Measurements from ENCODE around the gene PMEPA1. TPM values are rescaled to one million over a fixed set of nuclear protein-coding genes. Genes with fewer than 3 reads are reported as not detected.
A peak's percentile ranks its signal among the peaks of the same experiment; 100 is the strongest.

PMEPA1 gene
- total RNA-seq, 1 donor from 2014 or later = 49.4 TPM

GRCh38 chr20:57671662-57672061, 38.2 kb downstream of the PMEPA1 start:
- no peaks in the 10 kb centered on the region for H3K27me3 Mint-ChIP-seq (ENCODE audit: low read depth, unreplicated experiment)
- TF ChIP-seq CTCF (IDR thresholded peaks at IDR 0.05; ENCODE audit: insufficient read depth, low read depth, low read length) = no peak
- no peak for TF ChIP-seq EZH2 (IDR thresholded peaks at IDR 0.05; ENCODE audit: insufficient read depth, low read length)
- Histone ChIP-seq H3K79me2 (ENCODE audit: insufficient read depth, low read length) (peaks cover 98% of the 10 kb centered on the region), H3K9ac (ENCODE audit: low read length) (no peak overlapping the region), H4K20me1 (ENCODE audit: insufficient read depth, low read length) (peaks cover 98% of the 10 kb centered on the region), H3K4me3 (ENCODE audit: insufficient read depth, low read depth, low read length) (no peak overlapping the region), H2AFZ (ENCODE audit: low read depth, low read length) (no peak overlapping the region), H3K4me2 (ENCODE audit: low read length) (no peak overlapping the region), H3K36me3 (ENCODE audit: insufficient read depth, low read length) (no peaks in the 10 kb centered on the region), H3K4me1 (ENCODE audit: insufficient read depth, low read length) (peaks cover 20% of the 10 kb centered on the region), H3K27me3 (ENCODE audit: insufficient read depth, low read length) (no peaks in the 10 kb centered on the region), H3K27ac (ENCODE audit: low read depth, low read length) (no peak overlapping the region), H3K9me3 (ENCODE audit: insufficient read depth, low read depth, low read length) (no peaks in the 10 kb centered on the region)
- FAIRE-seq (no peak), DNase-seq (ENCODE audit: low read depth) (no peak)
- no peak overlapping the region for H3K4me3 Mint-ChIP-seq (ENCODE audit: unreplicated experiment)
- H3K9me3 Mint-ChIP-seq (ENCODE audit: unreplicated experiment) = no peaks in the 10 kb centered on the region
- H3K36me3 Mint-ChIP-seq (ENCODE audit: low read depth, unreplicated experiment) = peaks cover 9% of the 10 kb centered on the region
- H3K27ac Mint-ChIP-seq (ENCODE audit: unreplicated experiment) = no peak overlapping the region
- H3K4me1 Mint-ChIP-seq (ENCODE audit: low read depth, unreplicated experiment) = peaks cover 15% of the 10 kb centered on the region

- peaks cover 98% of the 10 kb centered on the region for H3K79me2 ChIP-seq (ENCODE audit: insufficient read depth, low read length)
- no peak overlapping the region for H3K4me3 ChIP-seq (ENCODE audit: insufficient read depth, low read depth, low read length)
- no peak for FAIRE-seq
- no peak overlapping the region for H3K9ac ChIP-seq (ENCODE audit: low read length)
- no peak overlapping the region for H3K27ac ChIP-seq (ENCODE audit: low read depth, low read length)
- peaks cover 98% of the 10 kb centered on the region for H4K20me1 ChIP-seq (ENCODE audit: insufficient read depth, low read length)
- H3K9me3 Mint-ChIP-seq (ENCODE audit: unreplicated experiment) = no peaks in the 10 kb centered on the region
- H3K27me3 ChIP-seq (ENCODE audit: insufficient read depth, low read length) = no peaks in the 10 kb centered on the region
- H3K36me3 ChIP-seq (ENCODE audit: insufficient read depth, low read length) = no peaks in the 10 kb centered on the region
- H3K4me3 Mint-ChIP-seq (ENCODE audit: unreplicated experiment) = no peak overlapping the region
- peak overlapping the region; percentile 1 for H3K27ac Mint-ChIP-seq (ENCODE audit: unreplicated experiment)
- H3K4me1 Mint-ChIP-seq (ENCODE audit: low read depth, unreplicated experiment) = peaks cover 15% of the 10 kb centered on the region
- no peak for DNase-seq (ENCODE audit: low read depth)
- peaks cover 9% of the 10 kb centered on the region for H3K36me3 Mint-ChIP-seq (ENCODE audit: low read depth, unreplicated experiment)
- no peaks in the 10 kb centered on the region for H3K9me3 ChIP-seq (ENCODE audit: insufficient read depth, low read depth, low read length)
- no peaks in the 10 kb centered on the region for H3K27me3 Mint-ChIP-seq (ENCODE audit: low read depth, unreplicated experiment)
- no peak for TF ChIP-seq CTCF (IDR thresholded peaks at IDR 0.05; ENCODE audit: insufficient read depth, low read depth, low read length)
- no peak overlapping the region for H3K4me2 ChIP-seq (ENCODE audit: low read length)
- H3K4me1 ChIP-seq (ENCODE audit: insufficient read depth, low read length) = peaks cover 20% of the 10 kb centered on the region
- no peak overlapping the region for H2AFZ ChIP-seq (ENCODE audit: low read depth, low read length)
Measured at GRCh38 chr20:57671072-57671391, 38.8 kb downstream of the PMEPA1 start.

GRCh38 chr20:57670288-57671071, 39.3 kb downstream of the PMEPA1 start:
- peak overlapping the region; percentile 1 for H3K27ac Mint-ChIP-seq (ENCODE audit: unreplicated experiment)

More at GRCh38 chr20:57670288-57671071, 39.3 kb downstream of the PMEPA1 start:
- Histone ChIP-seq H3K36me3 (ENCODE audit: insufficient read depth, low read length) (no peaks in the 10 kb centered on the region), H2AFZ (ENCODE audit: low read depth, low read length) (no peak overlapping the region), H3K4me2 (ENCODE audit: low read length) (no peak overlapping the region), H3K9me3 (ENCODE audit: insufficient read depth, low read depth, low read length) (no peaks in the 10 kb centered on the region), H3K27me3 (ENCODE audit: insufficient read depth, low read length) (no peaks in the 10 kb centered on the region), H3K27ac (ENCODE audit: low read depth, low read length) (no peak overlapping the region), H3K9ac (ENCODE audit: low read length) (no peak overlapping the region), H3K4me3 (ENCODE audit: insufficient read depth, low read depth, low read length) (no peak overlapping the region), H3K4me1 (ENCODE audit: insufficient read depth, low read length) (peaks cover 20% of the 10 kb centered on the region), H4K20me1 (ENCODE audit: insufficient read depth, low read length) (peaks cover 98% of the 10 kb centered on the region), H3K79me2 (ENCODE audit: insufficient read depth, low read length) (peaks cover 98% of the 10 kb centered on the region)
- DNase-seq (ENCODE audit: low read depth) (no peak), FAIRE-seq (no peak)
- TF ChIP-seq EZH2 (IDR thresholded peaks at IDR 0.05; ENCODE audit: insufficient read depth, low read length) (no peak), CTCF (IDR thresholded peaks at IDR 0.05; ENCODE audit: insufficient read depth, low read depth, low read length) (no peak)
- Mint-ChIP-seq H3K36me3 (ENCODE audit: low read depth, unreplicated experiment) (peaks cover 9% of the 10 kb centered on the region), H3K4me3 (ENCODE audit: unreplicated experiment) (no peak overlapping the region), H3K27me3 (ENCODE audit: low read depth, unreplicated experiment) (no peaks in the 10 kb centered on the region), H3K9me3 (ENCODE audit: unreplicated experiment) (no peaks in the 10 kb centered on the region), H3K4me1 (ENCODE audit: low read depth, unreplicated experiment) (peaks cover 13% of the 10 kb centered on the region)
